ENCODE results near the gene FAF1. TPM values are rescaled to one million over a fixed set of nuclear protein-coding genes. Genes with fewer than 3 reads are reported as not detected.

The FAF1 gene
- total and polyA plus RNA-seq, 9 of the 15 experiments (the other 6 are each of a cell fraction or from before 2014, with no cell fraction given): 48.7 to 225 (median 118) TPM

GRCh38 chr1:50697440-50698421 is 262.3 kb downstream of the FAF1 start:
- BruUV-seq (replicated peaks): no TSS peak
- POLR2A ChIA-PET: interaction anchor here (0.5 to 1.2 kb wide), 2 partner anchors 16 to 22 kb away, joined by 3 read pairs; no protein-coding TSS in a partner anchor
- ATAC-seq (no peak), DNase-seq (ENCODE audit: extremely low read depth in 1 of 4, low spot score in 3 of 4) (no peak), FAIRE-seq (no peak)
- Histone ChIP-seq H3K4me1 (replicated peaks in 1 of 2; ENCODE audit: control insufficient read depth in 2 of 2, insufficient read depth in 2 of 2, low read length in 2 of 2) (no peaks in the 10 kb centered on the region), H3K9me3 (replicated peaks; ENCODE audit: control insufficient read depth, insufficient read depth, low read depth, low read length) (no peaks in the 10 kb centered on the region), H2AFZ (ENCODE audit: low read depth, low read length) (no peak overlapping the region), H3K27me3 (ENCODE audit: control insufficient read depth in 2 of 2, insufficient read depth in 2 of 2, low read length in 2 of 2) (no peaks in the 10 kb centered on the region), H3K9me1 (ENCODE audit: control insufficient read depth, insufficient read depth, low read length) (no peaks in the 10 kb centered on the region), H3K9ac (ENCODE audit: insufficient read depth in 1 of 2, low read depth in 2 of 2, low read length in 2 of 2) (no peak overlapping the region), H3K27ac (ENCODE audit: extremely low read depth, low read depth, low read length) (no peak overlapping the region), H4K20me1 (replicated peaks; ENCODE audit: control insufficient read depth, insufficient read depth, low read length) (no peaks in the 10 kb centered on the region), H3K79me2 (ENCODE audit: control insufficient read depth, insufficient read depth, low read length) (0 out of 3 replicates have a peak, but pooled peaks cover 4% of the 10 kb centered on the region), H3K4me2 (ENCODE audit: insufficient read depth, low read length) (no peak overlapping the region), H3K4me3 (no peak overlapping the region), H3K36me3 (ENCODE audit: control insufficient read depth, insufficient read depth, low read length) (peaks cover 4% of the 10 kb centered on the region; the same call in 1 of the 3 replicates)
- WGBS (ENCODE audit: insufficient coverage, low coverage, missing lambda C conversion rate): 93% methylated on average over 3 of the region's 3 CpGs
- TF ChIP-seq POLR2AphosphoS2 (IDR thresholded peaks at IDR 0.05; ENCODE audit: low read length): no peak
- no peak for TF ChIP-seq THAP12 (CRISPR knock-in tag; IDR thresholded peaks at IDR 0.05)
- no peak for TF ChIP-seq ZNF3 (CRISPR knock-in tag; IDR thresholded peaks at IDR 0.05)
- in situ Hi-C loops (cut with MboI) (no loop called here), intact Hi-C loops (cut with micrococcal nuclease) (no loop called here)
- CTCF ChIA-PET (ENCODE audit: low intra/inter-chr PET ratio): no interaction called here

Measured in K562 (cell line).